Measurements from ENCODE around the gene USPL1.
"Not testable (repeated sequence)": the region's sequence is repeated elsewhere in the genome, so short reads cannot be mapped to it uniquely, and the experiment has no call there.

USPL1 gene

DNA sequence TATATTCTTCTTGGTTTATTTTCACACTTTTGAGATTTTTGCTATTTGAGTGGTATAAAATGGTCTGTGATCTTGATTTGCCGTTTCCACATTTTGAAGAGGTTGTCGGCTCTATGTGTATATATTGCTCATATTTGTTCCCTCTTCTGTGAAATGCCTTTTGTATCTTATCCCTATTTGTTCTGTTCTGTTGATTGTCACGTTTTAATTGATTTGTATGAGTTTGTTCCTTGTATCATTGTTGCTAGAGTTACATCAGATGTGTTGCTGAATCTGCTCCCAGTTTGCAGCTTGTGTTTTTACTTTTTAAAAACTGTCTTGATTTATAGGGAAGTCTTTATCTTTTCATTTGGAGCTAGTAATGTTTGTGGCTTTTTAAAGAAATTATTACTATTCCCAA is 17.1 kb downstream of the USPL1 start:
- Histone ChIP-seq H3K4me3 (ENCODE audit: low read depth, low read length) (no peak overlapping the region), H3K27me3 (ENCODE audit: control insufficient read depth, insufficient read depth, low read length) (no peaks in the 10 kb centered on the region), H3K9me3 (ENCODE audit: control insufficient read depth, insufficient read depth, low read depth, low read length) (peaks cover 4% of the 10 kb centered on the region; the same call in 1 of the 2 replicates), H3K27ac (ENCODE audit: low read depth, low read length) (no peak overlapping the region), H3K4me1 (ENCODE audit: control insufficient read depth, insufficient read depth, low read length) (no peaks in the 10 kb centered on the region), H3K9ac (ENCODE audit: low read length) (no peak overlapping the region), H3K36me3 (ENCODE audit: control insufficient read depth, insufficient read depth, low read length) (peaks cover 49% of the 10 kb centered on the region)

- H3K36me3 ChIP-seq (ENCODE audit: control insufficient read depth, insufficient read depth, low read length): peaks cover 48% of the 10 kb centered on the region
- no peaks in the 10 kb centered on the region for H3K27me3 ChIP-seq (ENCODE audit: control insufficient read depth, insufficient read depth, low read length)
- H3K27ac ChIP-seq (ENCODE audit: low read depth, low read length): no peak overlapping the region
- H3K4me1 ChIP-seq (ENCODE audit: control insufficient read depth, insufficient read depth, low read length): no peaks in the 10 kb centered on the region
- no peak overlapping the region for H3K9ac ChIP-seq (ENCODE audit: low read length)
- peaks cover 4% of the 10 kb centered on the region; the same call in 1 of the 2 replicates for H3K9me3 ChIP-seq (ENCODE audit: control insufficient read depth, insufficient read depth, low read depth, low read length)
- no peak overlapping the region for H3K4me3 ChIP-seq (ENCODE audit: low read depth, low read length)
Measured at GRCh38 chr13:30638301-30638700, 20.6 kb downstream of the USPL1 start.

GRCh38 chr13:30639671-30640070 is 22.0 kb downstream of the USPL1 start:
- Histone ChIP-seq H3K9me3 (ENCODE audit: control insufficient read depth, insufficient read depth, low read depth, low read length) (no peaks in the 10 kb centered on the region), H3K36me3 (ENCODE audit: control insufficient read depth, insufficient read depth, low read length) (peaks cover 45% of the 10 kb centered on the region), H3K27ac (ENCODE audit: low read depth, low read length) (no peak overlapping the region)

GRCh38 chr13:30641173-30641572 is 23.5 kb downstream of the USPL1 start:
- H3K9ac ChIP-seq (ENCODE audit: low read length); H3K9me3 ChIP-seq (ENCODE audit: control insufficient read depth, insufficient read depth, low read depth, low read length); H3K27me3 ChIP-seq (ENCODE audit: control insufficient read depth, insufficient read depth, low read length); H3K4me1 ChIP-seq (ENCODE audit: control insufficient read depth, insufficient read depth, low read length); H3K27ac ChIP-seq (ENCODE audit: low read depth, low read length); H3K4me3 ChIP-seq (ENCODE audit: low read depth, low read length): not testable (repeated sequence)
- H3K36me3 ChIP-seq (ENCODE audit: control insufficient read depth, insufficient read depth, low read length): peaks cover 57% of the 10 kb centered on the region

More at GRCh38 chr13:30639671-30640070, 22.0 kb downstream of the USPL1 start:
- Histone ChIP-seq H3K27me3 (ENCODE audit: control insufficient read depth, insufficient read depth, low read length) (no peaks in the 10 kb centered on the region), H3K9ac (ENCODE audit: low read length) (no peak overlapping the region), H3K4me1 (ENCODE audit: control insufficient read depth, insufficient read depth, low read length) (no peaks in the 10 kb centered on the region), H3K4me3 (ENCODE audit: low read depth, low read length) (no peak overlapping the region)

GRCh38 chr13:30645629-30646028 is 27.9 kb downstream of the USPL1 start:
- no peak overlapping the region for H3K27ac ChIP-seq (ENCODE audit: low read depth, low read length)

GRCh38 chr13:30647420-30647819 is 29.7 kb downstream of the USPL1 start:
- Histone ChIP-seq H3K27ac (ENCODE audit: low read depth, low read length) (no peak overlapping the region), H3K9me3 (ENCODE audit: control insufficient read depth, insufficient read depth, low read depth, low read length) (no peaks in the 10 kb centered on the region), H3K36me3 (ENCODE audit: control insufficient read depth, insufficient read depth, low read length) (peaks cover 77% of the 10 kb centered on the region), H3K4me1 (ENCODE audit: control insufficient read depth, insufficient read depth, low read length) (no peaks in the 10 kb centered on the region), H3K9ac (ENCODE audit: low read length) (no peak overlapping the region), H3K4me3 (ENCODE audit: low read depth, low read length) (no peak overlapping the region), H3K27me3 (ENCODE audit: control insufficient read depth, insufficient read depth, low read length) (no peaks in the 10 kb centered on the region)

More at GRCh38 chr13:30645629-30646028, 27.9 kb downstream of the USPL1 start:
- Histone ChIP-seq H3K4me1 (ENCODE audit: control insufficient read depth, insufficient read depth, low read length) (no peaks in the 10 kb centered on the region), H3K9ac (ENCODE audit: low read length) (no peak overlapping the region), H3K27me3 (ENCODE audit: control insufficient read depth, insufficient read depth, low read length) (no peaks in the 10 kb centered on the region), H3K4me3 (ENCODE audit: low read depth, low read length) (no peak overlapping the region), H3K9me3 (ENCODE audit: control insufficient read depth, insufficient read depth, low read depth, low read length) (no peaks in the 10 kb centered on the region), H3K36me3 (ENCODE audit: control insufficient read depth, insufficient read depth, low read length) (peaks cover 87% of the 10 kb centered on the region)

- Histone ChIP-seq H3K4me1 (ENCODE audit: control insufficient read depth, insufficient read depth, low read length) (no peaks in the 10 kb centered on the region), H3K9me3 (ENCODE audit: control insufficient read depth, insufficient read depth, low read depth, low read length) (no peaks in the 10 kb centered on the region), H3K36me3 (ENCODE audit: control insufficient read depth, insufficient read depth, low read length) (peaks cover 75% of the 10 kb centered on the region), H3K4me3 (ENCODE audit: low read depth, low read length) (no peak overlapping the region), H3K9ac (ENCODE audit: low read length) (no peak overlapping the region), H3K27me3 (ENCODE audit: control insufficient read depth, insufficient read depth, low read length) (no peaks in the 10 kb centered on the region), H3K27ac (ENCODE audit: low read depth, low read length) (no peak overlapping the region)
Measured at GRCh38 chr13:30647824-30648521, 30.3 kb downstream of the USPL1 start.

DNA sequence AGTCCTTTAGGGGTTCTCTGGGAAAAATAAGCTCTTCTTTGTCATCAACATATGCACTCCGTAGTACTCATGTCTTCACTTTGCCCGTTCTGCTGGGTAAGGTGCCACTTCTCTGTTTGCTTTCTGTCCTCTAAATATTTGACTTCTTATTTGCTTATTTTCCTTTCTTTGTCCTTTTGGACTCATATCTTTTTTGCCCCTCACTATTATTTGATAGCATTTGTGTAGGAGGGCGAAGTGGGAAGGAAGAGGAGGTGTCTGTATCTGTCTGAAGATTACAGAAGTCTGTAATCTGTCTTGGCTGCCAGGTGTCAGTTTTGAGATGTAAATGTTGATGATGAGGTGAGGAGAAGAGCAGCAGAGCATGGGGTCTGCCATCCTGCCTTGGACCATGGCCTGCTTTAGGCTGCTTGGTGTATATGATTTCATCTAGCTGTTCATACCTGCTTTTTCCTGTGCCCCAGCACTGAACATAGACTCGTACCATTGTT is 30.8 kb downstream of the USPL1 start:
- H3K36me3 ChIP-seq (ENCODE audit: control insufficient read depth, insufficient read depth, low read length): peaks cover 76% of the 10 kb centered on the region
- H3K9ac ChIP-seq (ENCODE audit: low read length): no peak overlapping the region
- no peaks in the 10 kb centered on the region for H3K27me3 ChIP-seq (ENCODE audit: control insufficient read depth, insufficient read depth, low read length)
- H3K27ac ChIP-seq (ENCODE audit: low read depth, low read length): no peak overlapping the region
- no peaks in the 10 kb centered on the region for H3K9me3 ChIP-seq (ENCODE audit: control insufficient read depth, insufficient read depth, low read depth, low read length)
- no peak overlapping the region for H3K4me3 ChIP-seq (ENCODE audit: low read depth, low read length)
- no peaks in the 10 kb centered on the region for H3K4me1 ChIP-seq (ENCODE audit: control insufficient read depth, insufficient read depth, low read length)

DNA sequence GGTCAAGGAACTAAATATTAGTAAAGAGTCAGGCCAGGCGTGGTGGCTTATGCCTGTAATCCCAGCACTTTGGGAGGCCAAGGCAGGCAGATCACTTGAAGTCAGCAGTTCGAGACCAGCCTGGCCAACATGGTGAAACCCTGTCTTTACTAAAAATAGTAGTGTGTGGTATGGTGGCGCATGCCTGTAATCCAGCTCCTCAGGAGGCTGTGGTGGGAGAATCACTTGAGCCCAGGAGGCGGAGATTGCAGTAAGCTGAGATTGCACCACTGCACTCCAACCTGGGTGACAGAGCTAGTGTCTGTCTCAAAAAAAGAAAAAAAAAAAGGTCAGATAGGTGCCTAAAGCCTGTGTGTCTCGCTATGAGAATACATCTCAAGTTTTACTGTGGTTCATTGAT is 33.9 kb downstream of the USPL1 start:
- H3K27me3 ChIP-seq (ENCODE audit: control insufficient read depth, insufficient read depth, low read length); H3K4me1 ChIP-seq (ENCODE audit: control insufficient read depth, insufficient read depth, low read length); H3K9me3 ChIP-seq (ENCODE audit: control insufficient read depth, insufficient read depth, low read depth, low read length); H3K9ac ChIP-seq (ENCODE audit: low read length); H3K27ac ChIP-seq (ENCODE audit: low read depth, low read length); H3K4me3 ChIP-seq (ENCODE audit: low read depth, low read length): not testable (repeated sequence)
- H3K36me3 ChIP-seq (ENCODE audit: control insufficient read depth, insufficient read depth, low read length): peaks cover 67% of the 10 kb centered on the region

DNA sequence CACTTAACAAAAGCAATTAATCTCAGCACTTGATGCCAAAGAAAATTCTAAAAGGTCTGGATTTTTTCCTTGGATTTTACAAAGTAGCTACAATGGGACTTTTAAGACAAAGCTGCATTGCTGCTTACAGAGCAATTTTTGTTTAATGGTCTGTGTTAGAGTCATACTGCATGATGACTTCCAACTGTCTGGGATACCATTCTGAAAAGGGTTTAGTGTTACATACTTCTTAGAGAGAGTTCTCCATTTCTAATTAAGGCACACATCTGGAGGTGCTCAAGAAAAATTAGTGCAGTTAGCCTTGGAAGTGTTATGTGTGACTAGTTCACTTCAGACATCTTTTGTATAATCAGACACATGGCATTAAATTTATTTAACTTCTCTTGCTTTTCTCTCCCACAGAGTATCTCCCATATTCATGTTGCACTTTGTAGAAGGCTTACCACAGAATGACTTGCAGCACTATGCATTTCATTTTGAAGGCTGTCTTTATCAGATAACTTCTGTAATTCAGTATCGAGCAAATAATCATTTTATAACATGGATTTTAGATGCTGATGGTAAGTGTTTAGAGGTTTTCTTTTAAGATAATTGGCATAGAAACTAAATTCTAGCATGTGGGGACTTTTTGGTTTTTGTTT is 35.1 kb downstream of the USPL1 start:
- H3K36me3 ChIP-seq (ENCODE audit: control insufficient read depth, insufficient read depth, low read length): peaks cover 66% of the 10 kb centered on the region
- H3K4me3 ChIP-seq (ENCODE audit: low read depth, low read length): no peak overlapping the region
- H3K9me3 ChIP-seq (ENCODE audit: control insufficient read depth, insufficient read depth, low read depth, low read length): no peaks in the 10 kb centered on the region
- H3K27ac ChIP-seq (ENCODE audit: low read depth, low read length): no peak overlapping the region
- H3K4me1 ChIP-seq (ENCODE audit: control insufficient read depth, insufficient read depth, low read length): no peaks in the 10 kb centered on the region
- no peaks in the 10 kb centered on the region for H3K27me3 ChIP-seq (ENCODE audit: control insufficient read depth, insufficient read depth, low read length)
- no peak overlapping the region for H3K9ac ChIP-seq (ENCODE audit: low read length)

GRCh38 chr13:30654430-30654829 is 36.7 kb downstream of the USPL1 start:
- Histone ChIP-seq H3K9ac (ENCODE audit: low read length) (no peak overlapping the region), H3K27ac (ENCODE audit: low read depth, low read length) (no peak overlapping the region), H3K36me3 (ENCODE audit: control insufficient read depth, insufficient read depth, low read length) (peaks cover 65% of the 10 kb centered on the region), H3K4me3 (ENCODE audit: low read depth, low read length) (no peak overlapping the region), H3K27me3 (ENCODE audit: control insufficient read depth, insufficient read depth, low read length) (no peaks in the 10 kb centered on the region), H3K9me3 (ENCODE audit: control insufficient read depth, insufficient read depth, low read depth, low read length) (no peaks in the 10 kb centered on the region), H3K4me1 (ENCODE audit: control insufficient read depth, insufficient read depth, low read length) (peaks cover 2% of the 10 kb centered on the region; the same call in 1 of the 2 replicates)
